T-cell (primary cell): ENCODE data around the gene STRADA. TPM values are rescaled to one million over a fixed set of nuclear protein-coding genes. Genes with fewer than 3 reads are reported as not detected.

Source experiments
- ATAC-seq, 4 experiments: fragments of 200-7000 bp in 3 of 4; fragments of 150-1000 bp in 1 of 4; cut with Tn5 transposase; replicated peaks in 1 of 4; 1 replicate in 3 of 4; 2 replicates in 1 of 4; pipeline ENCODE4 v1.10.0; 2021; ENCODE audit warnings: moderate library complexity in 3 of 4, mild to moderate bottlenecking in 2 of 4, moderate number of reproducible peaks in 1 of 4
- CTCF ChIA-PET, 2 donors: fragments of 300-600 bp; sonication (Branson Sonifier 250); formaldehyde crosslinking; loops; one replicate each; lab custom pipeline; 2022; ENCODE audit warnings: antibody characterized with exemption in 2 of 2; lab: Charles Lee
- POLR2A ChIA-PET, 2 donors: fragments of 300-600 bp; sonication (Branson Sonifier 250); formaldehyde crosslinking; loops; one replicate each; lab custom pipeline; 2022; ENCODE audit warnings: antibody characterized with exemption in 2 of 2; lab: Charles Lee
- DNase-seq, 35 experiments: peaks; one replicate each; pipeline versions ENCODE4 v3.0.0 to v3.0.0-alpha.2; 2013 to 2023
- H3K27ac ChIP-seq: one replicate; pipeline ENCODE4 v1.5.1; 2013; ENCODE audit warnings: low read length
- H3K27me3 ChIP-seq, 2 experiments: replicated peaks in 1 of 2; 1 replicate in 1 of 2; 2 replicates in 1 of 2; pipeline versions ENCODE4 v1.6.1 to v1.7.0; 2013; ENCODE audit warnings: low read length in 1 of 2, mixed read lengths in 1 of 2; ENCODE audit not compliant: control insufficient read depth in 2 of 2, insufficient read depth in 2 of 2; ENCODE audit errors: extremely low read depth in 1 of 2
- H3K36me3 ChIP-seq, 2 donors: 1 replicate in 1 of 2; 2 replicates in 1 of 2; pipeline versions ENCODE4 v1.6.1 to v1.7.0; 2013; ENCODE audit warnings: low read length in 1 of 2; ENCODE audit not compliant: control insufficient read depth in 2 of 2, insufficient read depth in 1 of 2; ENCODE audit errors: extremely low read depth in 1 of 2
- H3K4me1 ChIP-seq, 2 experiments: 1 replicate in 1 of 2; 2 replicates in 1 of 2; pipeline versions ENCODE4 v1.6.1 to v1.7.0; 2013; ENCODE audit warnings: low read length in 2 of 2, mixed read lengths in 1 of 2; ENCODE audit not compliant: insufficient read depth in 2 of 2, control insufficient read depth in 1 of 2; ENCODE audit errors: extremely low read depth in 1 of 2
- H3K4me3 ChIP-seq, 2 donors: 1 replicate in 1 of 2; 2 replicates in 1 of 2; pipeline versions ENCODE4 v1.5.1 to v1.7.0; 2013; ENCODE audit warnings: mild to moderate bottlenecking in 2 of 2, low read length in 1 of 2, moderate library complexity in 1 of 2; ENCODE audit not compliant: control insufficient read depth in 1 of 2; ENCODE audit errors: extremely low read depth in 1 of 2
- H3K9me3 ChIP-seq: 2 replicates; pipeline ENCODE4 v1.7.0; 2013
- H3K27ac Mint-ChIP-seq, 2 donors: one replicate each; pipeline ENCODE4 v1.8.0; 2020 to 2021; ENCODE audit warnings: mild to moderate bottlenecking in 2 of 2, mixed read lengths in 2 of 2
- H3K27me3 Mint-ChIP-seq, 2 donors: one replicate each; pipeline ENCODE4 v1.8.0; 2021 to 2022; ENCODE audit warnings: mixed read lengths in 2 of 2
- H3K36me3 Mint-ChIP-seq: one replicate; pipeline ENCODE4 v1.8.0; 2021; ENCODE audit warnings: mixed read lengths
- H3K4me1 Mint-ChIP-seq, 3 donors: one replicate each; pipeline ENCODE4 v1.8.0; 2020 to 2022; ENCODE audit warnings: mixed read lengths in 3 of 3, mild to moderate bottlenecking in 1 of 3
- H3K4me3 Mint-ChIP-seq, 3 donors: one replicate each; pipeline ENCODE4 v1.8.0; 2020 to 2022; ENCODE audit warnings: mild to moderate bottlenecking in 3 of 3, mixed read lengths in 3 of 3, moderate library complexity in 3 of 3
- H3K9me3 Mint-ChIP-seq, 3 donors: one replicate each; pipeline ENCODE4 v1.8.0; 2020 to 2022; ENCODE audit warnings: mixed read lengths in 3 of 3
- WGBS: methylation state at CpG from one replicate; pipeline ENCODE4 v1.1.5; 2013; ENCODE audit warnings: missing lambda C conversion rate; ENCODE audit not compliant: insufficient coverage; 5-methylcytosine and 5-hydroxymethylcytosine counted together
- total RNA-seq, 35 experiments: library from RNA in 6 of 35; stranded (reverse) in 6 of 35; fragments of 120-200 nt in 1 of 35; gene quantifications; one replicate each; pipeline versions ENCODE4 v1.2.1 to v1.2.4 and lab custom pipeline; 2013 to 2026

STRADA gene
- total RNA-seq, 5 donors from 2014 or later (not counting 1 experiment from before 2014, with no cell fraction given), result 46.9 to 58.8 (median 48.6) TPM

- H3K27me3 Mint-ChIP-seq, result no peaks in the 10 kb centered on the region
- peak overlapping the region; percentile 71 to 88 (median 74) for H3K4me3 Mint-ChIP-seq
- H3K27me3 ChIP-seq, result no peaks in the 10 kb centered on the region
- H3K27ac ChIP-seq, result peak overlapping the region; percentile 84
- WGBS, result 15% methylated on average over 4 of the region's 7 CpGs
- ChIA-PET CTCF (interaction anchor here in 1 of 2 donors (0.9 to 3.5 kb wide), 2 partner anchors 9 to 85 kb away, joined by 6 to 24 read pairs; partner anchors contain the start of gene MAP3K3), POLR2A (interaction anchor here (1.3 to 4.6 kb wide), 3 partner anchors 9 to 12 kb away, joined by 4 to 41 read pairs (median 9); no protein-coding TSS in a partner anchor)
- H3K36me3 Mint-ChIP-seq, result peaks cover 23% of the 10 kb centered on the region
- peaks cover 58 to 88% of the 10 kb centered on the region in 2 experiments for H3K4me1 ChIP-seq
- ATAC-seq (peak in 3 of 4 experiments; percentile 6 to 16 (median 11)), DNase-seq (peak in 2 of 35 experiments; percentile 23 to 51)
- H3K9me3 Mint-ChIP-seq, result no peaks in the 10 kb centered on the region
- peaks cover 7 to 19% of the 10 kb centered on the region in 2 donors for H3K36me3 ChIP-seq
- peak overlapping the region; percentile 92 to 97 for H3K27ac Mint-ChIP-seq
- peaks cover 84 to 89% (median 86%) of the 10 kb centered on the region in 3 donors for H3K4me1 Mint-ChIP-seq
- no peaks in the 10 kb centered on the region for H3K9me3 ChIP-seq
- H3K4me3 ChIP-seq, result peak overlapping the region; percentile 7 to 24
These were observed 35.1 kb downstream of the STRADA start for GRCh38 chr17:63706336-63707082.

GRCh38 chr17:63705657-63706056, 35.9 kb downstream of the STRADA start:
- CTCF ChIA-PET, result interaction anchor here in 1 of 2 donors (3.5 kb wide), 1 partner anchor 8 kb away, joined by 24 read pairs; no protein-coding TSS in a partner anchor
- WGBS, result 32% methylated on average over 3 of the region's 3 CpGs
- no peaks in the 10 kb centered on the region for H3K9me3 Mint-ChIP-seq
- Histone ChIP-seq H3K36me3 (peaks cover 7 to 19% of the 10 kb centered on the region in 2 donors), H3K4me3 (no peak overlapping the region), H3K27ac (peak overlapping the region; percentile 84), H3K27me3 (no peaks in the 10 kb centered on the region), H3K9me3 (no peaks in the 10 kb centered on the region), H3K4me1 (peaks cover 58 to 94% of the 10 kb centered on the region in 2 experiments)
- peaks cover 86 to 90% (median 88%) of the 10 kb centered on the region in 3 donors for H3K4me1 Mint-ChIP-seq
- DNase-seq (peak in 2 of 35 experiments; percentile 19 to 39), ATAC-seq (no peak)
- H3K27ac Mint-ChIP-seq, result peak overlapping the region; percentile 92 to 97
- H3K36me3 Mint-ChIP-seq, result peaks cover 23% of the 10 kb centered on the region
- H3K27me3 Mint-ChIP-seq, result no peaks in the 10 kb centered on the region
- peak overlapping the region; percentile 57 to 88 (median 71) for H3K4me3 Mint-ChIP-seq
- POLR2A ChIA-PET, result interaction anchor here in 1 of 2 donors (1.3 kb wide), 1 partner anchor 11 kb away, joined by 4 read pairs; no protein-coding TSS in a partner anchor

DNA sequence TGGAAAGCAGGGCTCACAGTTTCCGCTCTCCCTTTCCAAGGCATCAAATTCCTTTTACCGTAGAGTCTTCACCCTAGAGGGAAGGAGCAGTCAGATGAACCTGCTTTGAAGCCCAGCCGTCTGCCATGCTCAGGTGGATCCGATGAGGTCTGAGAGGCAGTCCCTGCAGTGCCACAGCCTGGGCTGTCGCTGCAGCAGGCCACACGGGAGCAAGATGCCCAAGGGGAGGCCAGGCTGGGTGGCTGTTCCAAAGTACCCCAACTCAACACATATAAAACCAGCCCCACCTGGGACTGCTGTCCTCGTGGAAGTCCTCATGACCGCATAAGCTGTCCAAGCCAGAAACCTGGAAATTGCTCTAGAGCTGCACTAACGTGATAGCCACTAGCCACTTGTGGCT, 36.8 kb downstream of the STRADA start:
- Histone ChIP-seq H3K4me1 (peaks cover 55 to 88% of the 10 kb centered on the region in 2 experiments), H3K36me3 (peaks cover 7 to 19% of the 10 kb centered on the region in 2 donors), H3K9me3 (no peaks in the 10 kb centered on the region), H3K27me3 (no peaks in the 10 kb centered on the region), H3K27ac (peak overlapping the region; percentile 6), H3K4me3 (no peak overlapping the region)
- WGBS, result 85% methylated on average over 9 of the region's 9 CpGs
- ChIA-PET CTCF (no interaction called here), POLR2A (no interaction called here)
- Mint-ChIP-seq H3K4me3 (peak overlapping the region in 2 of 3 donors; percentile 64 to 88), H3K27ac (peak overlapping the region; percentile 92 to 97), H3K27me3 (no peaks in the 10 kb centered on the region), H3K9me3 (no peaks in the 10 kb centered on the region), H3K4me1 (peaks cover 78 to 82% (median 80%) of the 10 kb centered on the region in 3 donors), H3K36me3 (peaks cover 23% of the 10 kb centered on the region)
- DNase-seq (no peak), ATAC-seq (no peak)

- Histone ChIP-seq H3K9me3 (no peaks in the 10 kb centered on the region), H3K36me3 (peaks cover 7 to 15% of the 10 kb centered on the region in 2 donors), H3K27me3 (no peaks in the 10 kb centered on the region), H3K4me1 (peaks cover 49 to 86% of the 10 kb centered on the region in 2 experiments), H3K27ac (peak overlapping the region; percentile 14), H3K4me3 (no peak overlapping the region)
- peak overlapping the region; percentile 97 to 99 for H3K27ac Mint-ChIP-seq
- CTCF ChIA-PET, result interaction anchor here in 1 of 2 donors (0.6 to 1.1 kb wide), 2 partner anchors 17 to 69 kb away, joined by 3 to 4 read pairs; partner anchors contain the start of gene CCDC47
- ATAC-seq (no peak), DNase-seq (no peak)
- H3K27me3 Mint-ChIP-seq, result no peaks in the 10 kb centered on the region
- peaks cover 72 to 76% (median 73%) of the 10 kb centered on the region in 3 donors for H3K4me1 Mint-ChIP-seq
- POLR2A ChIA-PET, result no interaction called here
- WGBS, result 75% methylated on average over 2 of the region's 11 CpGs
- H3K9me3 Mint-ChIP-seq, result no peaks in the 10 kb centered on the region
- peak overlapping the region in 2 of 3 donors; percentile 88 to 93 for H3K4me3 Mint-ChIP-seq
- H3K36me3 Mint-ChIP-seq, result peaks cover 20% of the 10 kb centered on the region
These were observed 37.4 kb downstream of the STRADA start for GRCh38 chr17:63704259-63704576.

DNA sequence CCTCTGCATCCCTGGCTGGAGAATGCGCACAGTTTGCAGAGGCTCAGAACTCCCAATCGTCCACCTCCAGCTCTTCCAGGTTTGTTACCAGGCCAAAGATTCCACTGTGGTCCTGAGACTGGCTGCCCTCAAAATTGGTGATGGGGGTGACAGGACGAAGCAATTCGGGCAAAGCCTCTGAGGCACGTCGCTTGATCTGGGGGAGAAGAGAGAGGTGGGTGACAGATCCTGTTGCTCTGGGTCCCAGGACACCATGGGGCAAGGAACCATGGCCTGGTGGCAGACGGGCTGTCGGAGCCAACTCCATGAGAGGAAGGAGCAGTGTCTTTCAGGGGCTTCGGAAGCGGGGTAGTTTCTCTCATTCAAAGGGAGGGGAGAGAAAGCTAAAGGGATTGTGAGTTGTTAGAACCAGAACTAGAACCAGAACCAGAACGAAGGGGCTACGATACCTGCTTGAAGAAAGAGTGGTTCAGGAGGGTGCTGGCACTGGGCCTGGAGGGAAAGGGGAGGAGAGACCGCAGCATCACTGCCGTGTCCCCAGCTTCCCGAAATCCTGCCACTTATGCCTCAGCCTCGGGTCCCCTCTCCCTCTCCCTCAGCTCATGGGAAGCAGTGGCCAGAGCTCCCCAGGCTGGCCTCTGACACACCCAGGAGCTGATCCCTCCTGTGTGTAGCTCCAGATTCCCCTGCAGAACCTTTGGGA, 37.9 kb downstream of the STRADA start:
- ChIA-PET POLR2A (interaction anchor here in 1 of 2 donors (0.5 kb wide), 1 partner anchor 76 kb away, joined by 4 read pairs; no protein-coding TSS in a partner anchor), CTCF (interaction anchor here (0.6 to 1.1 kb wide), 3 partner anchors 17 to 70 kb away, joined by 3 to 5 read pairs (median 4); partner anchors contain the start of gene CCDC47 (in 1 of the 2))
- Mint-ChIP-seq H3K27ac (peak overlapping the region; percentile 97 to 99), H3K36me3 (peaks cover 15% of the 10 kb centered on the region), H3K4me1 (peaks cover 66 to 71% (median 68%) of the 10 kb centered on the region in 3 donors), H3K4me3 (peak overlapping the region; percentile 88 to 93 (median 93)), H3K27me3 (no peaks in the 10 kb centered on the region), H3K9me3 (no peaks in the 10 kb centered on the region)
- WGBS, result 89% methylated on average over 8 of the region's 16 CpGs
- Histone ChIP-seq H3K36me3 (peaks cover 7 to 20% of the 10 kb centered on the region in 2 donors), H3K27ac (peak overlapping the region; percentile 95), H3K9me3 (no peaks in the 10 kb centered on the region), H3K27me3 (no peaks in the 10 kb centered on the region), H3K4me3 (peak overlapping the region; percentile 86 to 91), H3K4me1 (peaks cover 45 to 82% of the 10 kb centered on the region in 2 experiments)
- ATAC-seq (no peak), DNase-seq (no peak)
